ENCODE measurements around the gene PHLPP2.
A peak's percentile ranks its signal among the peaks of the same experiment; 100 is the strongest.

The PHLPP2 gene

GRCh38 chr16:71724320-71724751 lies at the start of gene PHLPP2:
TSS of gene PHLPP2 (minus strand) at chr16:71724701. CDS start at chr16:71714795, 9,906 bp downstream.
- no peak for DNase-seq (ENCODE audit: low read depth in 2 of 2)

DNA sequence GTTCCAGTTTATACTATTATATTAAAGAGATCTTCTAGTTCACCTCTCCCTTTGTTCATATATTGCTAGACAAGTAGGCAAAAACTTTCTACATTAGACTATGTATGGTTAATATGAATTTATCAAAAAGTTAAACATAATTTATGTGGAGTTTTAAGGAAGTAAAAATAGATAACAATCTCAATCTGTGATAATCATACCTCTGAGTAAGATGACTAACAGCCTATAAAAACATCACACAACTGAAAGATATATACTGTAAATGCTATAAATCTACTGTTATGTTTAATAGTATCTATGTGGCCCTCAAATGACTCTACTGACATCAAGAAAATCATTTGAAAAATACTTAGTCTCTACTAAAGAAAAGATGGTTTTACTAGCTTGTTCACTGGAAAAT lies 47.1 kb upstream of the PHLPP2 start:
- no peak for DNase-seq (ENCODE audit: low read depth in 2 of 2)

GRCh38 chr16:71769222-71769621 lies 44.7 kb upstream of the PHLPP2 start:
- no peak for DNase-seq (ENCODE audit: low read depth in 2 of 2)

DNA sequence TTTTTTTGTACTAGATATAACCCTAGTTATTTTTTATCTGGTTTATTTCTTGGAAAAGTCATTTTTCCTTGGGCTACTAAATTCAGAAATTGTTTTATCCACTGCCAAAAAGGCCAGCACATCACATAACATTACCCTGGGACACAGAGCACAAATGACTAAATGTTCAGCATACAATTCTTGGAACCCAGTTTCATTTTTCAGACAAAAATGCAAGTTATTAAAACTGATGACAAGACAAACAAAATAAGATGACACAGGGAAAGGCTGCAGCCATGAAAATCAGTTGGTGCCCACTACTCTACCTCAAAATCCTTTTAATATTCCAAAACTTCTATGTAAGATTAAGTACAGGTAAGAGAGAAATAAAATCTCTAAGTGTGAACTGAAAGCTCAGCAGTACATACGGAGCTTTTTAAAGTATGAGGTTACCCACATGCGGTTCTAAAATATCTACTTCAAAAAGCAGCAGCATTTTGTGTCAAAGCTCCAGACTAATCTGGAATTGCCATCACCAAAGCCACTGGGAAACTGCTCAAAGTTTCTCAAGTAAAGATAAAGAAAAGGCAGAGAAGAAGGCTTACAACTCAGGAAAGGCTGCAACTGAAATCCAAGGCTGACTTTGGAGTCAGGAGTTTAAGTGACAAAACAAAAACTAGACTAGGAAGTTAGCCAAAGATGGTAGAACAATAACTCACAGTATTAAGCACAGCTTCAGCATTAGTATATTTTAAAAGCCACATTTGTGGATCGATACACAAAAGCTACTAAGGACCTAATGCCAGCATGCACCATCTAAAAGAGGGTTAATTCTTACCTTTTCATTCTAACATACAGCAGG lies 42.8 kb upstream of the PHLPP2 start:
- DNase-seq (ENCODE audit: low read depth in 2 of 2) = no peak

DNA sequence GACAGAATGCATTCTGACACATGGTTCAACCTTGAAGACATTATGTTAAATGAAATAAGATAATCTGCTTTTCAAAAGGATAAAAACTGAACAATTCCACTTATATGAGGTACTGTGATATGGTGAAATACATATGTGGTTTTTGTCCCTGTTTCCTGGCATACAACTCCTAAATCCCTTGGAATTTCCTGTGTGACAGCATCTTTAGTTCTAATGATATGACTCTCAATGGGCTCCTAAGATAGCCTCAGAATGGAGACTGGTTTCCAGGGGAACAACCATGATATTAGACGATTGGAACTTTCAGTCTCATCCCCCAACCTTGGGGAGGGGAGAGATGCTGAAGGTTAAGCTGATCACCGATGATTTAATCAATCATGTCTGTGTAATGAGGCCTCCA lies 37.7 kb upstream of the PHLPP2 start:
- no peak for DNase-seq (ENCODE audit: low read depth in 2 of 2)

DNA sequence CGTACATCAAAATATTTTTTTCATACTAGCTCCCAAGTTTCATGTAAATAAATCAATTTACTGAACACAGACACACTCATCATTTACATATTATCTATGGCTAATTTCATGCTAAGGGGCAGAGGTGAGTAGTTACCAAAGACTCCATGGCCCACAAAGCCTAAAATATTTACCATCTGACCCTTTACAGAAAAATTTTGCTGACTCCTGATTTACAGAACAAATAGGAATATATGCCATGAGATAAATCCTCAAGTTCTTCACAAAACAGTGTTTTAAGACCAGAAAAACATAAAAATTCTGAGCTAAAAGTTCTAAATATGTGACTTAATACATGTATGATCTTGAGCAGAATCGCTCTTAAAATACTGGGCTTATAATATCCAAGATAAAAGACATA lies 36.6 kb upstream of the PHLPP2 start:
- DNase-seq (ENCODE audit: low read depth in 2 of 2) = no peak

DNA sequence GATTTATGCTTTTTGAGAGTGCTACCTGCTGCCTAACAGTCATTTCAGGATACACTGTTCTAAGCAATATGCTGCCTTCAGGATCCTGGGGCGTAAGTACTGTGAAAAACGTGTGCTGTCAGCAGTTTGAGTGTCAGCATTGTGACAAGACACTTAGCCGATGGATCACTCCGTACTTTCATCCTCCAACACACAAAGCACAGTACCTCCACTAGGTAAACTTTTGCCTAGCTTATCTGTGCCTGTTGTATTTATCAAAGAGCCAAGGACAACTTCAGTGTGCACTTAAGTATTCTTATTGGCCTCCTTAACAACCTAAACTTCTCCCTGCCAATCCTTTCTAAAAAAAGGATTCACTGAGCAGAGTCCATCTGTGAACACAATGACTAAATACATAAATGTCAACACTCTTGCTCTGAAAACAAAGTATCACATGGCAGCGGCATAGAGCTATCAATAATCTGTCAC lies 33.8 kb upstream of the PHLPP2 start:
- DNase-seq (ENCODE audit: low read depth in 2 of 2) = no peak

GRCh38 chr16:71754652-71755051 lies 30.2 kb upstream of the PHLPP2 start:
- DNase-seq (ENCODE audit: low read depth in 2 of 2) = no peak

- DNase-seq (ENCODE audit: low read depth in 2 of 2) = no peak
Observed at GRCh38 chr16:71754108-71754507, 29.6 kb upstream of the PHLPP2 start.

- DNase-seq (ENCODE audit: low read depth in 2 of 2) = no peak
Observed at GRCh38 chr16:71748226-71748625, 23.7 kb upstream of the PHLPP2 start.

DNA sequence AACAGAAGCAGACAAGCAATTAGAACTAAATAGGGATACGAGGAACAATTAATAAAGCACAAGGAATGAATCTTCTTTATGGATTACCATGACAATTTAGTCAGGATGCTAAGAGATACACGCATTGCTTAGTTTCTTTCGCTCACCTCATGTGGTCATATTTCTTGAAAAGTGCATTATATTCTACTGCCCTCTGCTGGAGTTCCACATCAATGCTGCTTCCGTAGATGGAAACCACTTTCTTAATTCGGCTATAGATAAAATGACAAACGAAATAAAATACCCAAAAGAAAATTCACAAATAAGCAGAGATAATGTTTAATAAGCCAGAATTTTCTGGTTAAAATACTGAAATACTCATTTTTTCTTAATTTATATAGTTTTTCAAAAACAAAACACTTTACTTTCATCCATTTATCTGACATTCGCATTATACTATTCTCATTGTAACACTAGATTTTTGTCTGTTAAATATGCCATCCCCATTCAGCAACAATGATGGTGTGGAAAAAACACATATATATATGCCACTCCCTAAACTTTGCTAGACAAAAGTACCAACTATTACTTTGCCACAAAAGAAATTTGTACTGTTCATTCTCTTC lies 22.0 kb upstream of the PHLPP2 start:
- peak in 1 of 2 donors; percentile 13 for DNase-seq (ENCODE audit: low read depth in 2 of 2)

DNA sequence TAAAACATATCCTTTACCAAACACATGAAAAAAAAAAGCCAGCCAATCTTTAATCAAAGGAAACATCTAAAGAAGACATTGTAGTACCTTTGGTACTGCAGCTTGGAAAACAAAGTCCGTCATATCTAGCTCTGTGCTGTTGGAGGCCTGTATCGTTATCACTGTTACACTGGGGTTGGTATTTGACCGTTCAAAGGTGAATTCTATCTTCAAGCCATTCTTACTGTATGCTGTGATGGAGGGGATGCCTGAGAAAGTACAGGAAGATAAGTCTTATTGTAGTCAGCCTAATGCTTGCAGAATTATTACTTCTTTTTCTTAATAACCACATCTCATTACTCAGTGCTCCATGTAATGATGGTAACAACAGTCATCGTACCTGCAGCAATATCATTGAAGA lies 14.4 kb upstream of the PHLPP2 start:
- no peak for DNase-seq (ENCODE audit: low read depth in 2 of 2)

- no peak for DNase-seq (ENCODE audit: low read depth in 2 of 2)
Observed at GRCh38 chr16:71737501-71737900, 13.0 kb upstream of the PHLPP2 start.

DNA sequence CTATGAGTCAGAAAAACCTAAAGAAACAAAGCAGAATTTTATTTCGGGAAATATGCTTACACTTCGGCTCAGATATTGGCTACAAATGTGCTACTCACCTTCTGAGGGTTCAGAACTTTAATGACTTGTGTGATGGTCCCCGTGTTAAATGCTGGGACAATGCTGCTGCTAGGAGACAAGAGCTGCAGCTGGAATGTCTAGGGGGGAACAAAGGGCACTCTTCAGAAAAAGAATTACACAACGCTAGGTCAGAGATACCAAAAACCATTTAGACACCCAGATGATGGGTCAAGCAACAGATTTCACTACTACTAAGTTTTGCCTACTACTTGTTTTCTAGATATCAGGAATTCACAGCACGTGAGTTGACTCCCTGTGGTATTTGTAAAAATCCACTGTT lies 10.0 kb upstream of the PHLPP2 start:
- no peak for DNase-seq (ENCODE audit: low read depth in 2 of 2)

- DNase-seq (ENCODE audit: low read depth in 2 of 2) = no peak
Observed at GRCh38 chr16:71732587-71732986, 8.1 kb upstream of the PHLPP2 start.

DNA sequence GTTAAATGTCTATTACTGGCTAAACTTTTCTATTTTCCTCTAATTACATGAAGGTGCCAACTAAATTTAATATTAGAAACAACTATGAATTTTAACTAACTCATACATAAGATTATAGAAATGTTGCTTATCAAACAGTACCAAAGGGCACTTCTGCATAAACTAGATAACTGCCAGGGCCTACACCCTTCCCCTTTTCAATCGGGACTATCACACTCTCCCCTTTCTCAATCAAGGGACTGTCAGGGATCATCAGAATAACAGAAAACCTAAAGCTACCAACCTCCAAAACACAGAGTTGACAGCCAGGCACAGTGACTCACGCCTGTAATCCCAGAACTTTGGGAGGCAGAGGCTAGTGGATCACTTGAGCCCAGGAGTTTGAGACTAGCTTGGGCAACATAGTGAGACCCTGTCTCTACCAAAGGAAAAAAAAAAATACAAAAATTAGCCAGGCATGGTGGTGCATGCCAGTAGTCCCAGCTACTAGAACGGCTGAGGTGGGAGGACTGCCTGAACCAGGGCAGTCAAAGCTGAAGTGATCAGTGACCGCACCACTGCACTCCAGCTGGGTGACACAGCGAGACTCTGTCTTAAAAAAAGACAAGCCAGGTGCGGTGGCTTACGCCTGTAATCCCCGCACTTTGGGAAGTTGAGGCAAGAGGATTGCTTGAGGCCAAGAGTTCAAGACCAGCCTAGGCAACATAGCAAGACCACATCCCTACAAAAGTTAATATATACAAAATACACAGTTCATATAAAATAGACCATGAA lies 3.2 kb upstream of the PHLPP2 start:
- DNase-seq (ENCODE audit: low read depth in 2 of 2) = no peak

GRCh38 chr16:71726476-71727315 lies 2.2 kb upstream of the PHLPP2 start:
- DNase-seq (ENCODE audit: low read depth in 2 of 2) = no peak

- DNase-seq (ENCODE audit: low read depth in 2 of 2) = peak; percentile 61 to 80
Observed at GRCh38 chr16:71723537-71724319, 773 bp downstream of the PHLPP2 start.

GRCh38 chr16:71722801-71723536 lies 1.5 kb downstream of the PHLPP2 start:
- peak; percentile 23 to 42 for DNase-seq (ENCODE audit: low read depth in 2 of 2)
